Measurements from ENCODE around the gene PDAP1.

DNA sequence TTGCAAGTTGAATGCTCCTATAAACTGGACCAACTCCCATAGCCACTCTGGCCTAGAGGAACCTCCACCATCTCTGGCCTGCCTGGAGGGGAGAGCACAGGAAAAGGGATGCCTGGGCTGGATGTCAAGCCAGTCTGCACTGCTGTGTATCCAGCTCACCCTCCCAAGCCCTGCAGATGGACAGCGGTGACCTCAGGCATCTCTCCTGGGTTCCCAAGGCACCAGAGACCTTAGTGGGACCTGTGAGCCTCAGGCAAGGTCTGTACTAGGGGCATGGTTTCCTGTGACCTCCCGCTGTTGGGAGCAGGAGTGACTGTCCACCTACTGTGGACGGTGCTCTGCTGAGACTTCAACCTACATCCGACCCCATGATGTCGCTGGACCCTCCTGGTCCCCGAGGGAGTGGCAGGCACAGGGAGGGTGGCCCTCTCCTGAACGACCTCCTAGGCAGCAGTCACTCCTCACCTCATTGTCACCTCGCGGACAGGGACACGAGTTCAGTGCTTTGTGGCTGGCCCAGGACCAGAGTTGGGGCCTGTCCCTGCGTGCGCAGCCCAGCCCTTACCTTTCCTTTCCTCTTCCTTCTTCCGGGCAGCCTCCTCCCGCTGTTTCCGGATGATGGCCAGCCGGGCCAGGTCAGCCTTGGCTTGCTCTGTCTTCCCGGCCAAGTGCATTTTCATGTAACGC lies 11.0 kb downstream of the PDAP1 start:
- TF ChIP-seq, protein P1, sequence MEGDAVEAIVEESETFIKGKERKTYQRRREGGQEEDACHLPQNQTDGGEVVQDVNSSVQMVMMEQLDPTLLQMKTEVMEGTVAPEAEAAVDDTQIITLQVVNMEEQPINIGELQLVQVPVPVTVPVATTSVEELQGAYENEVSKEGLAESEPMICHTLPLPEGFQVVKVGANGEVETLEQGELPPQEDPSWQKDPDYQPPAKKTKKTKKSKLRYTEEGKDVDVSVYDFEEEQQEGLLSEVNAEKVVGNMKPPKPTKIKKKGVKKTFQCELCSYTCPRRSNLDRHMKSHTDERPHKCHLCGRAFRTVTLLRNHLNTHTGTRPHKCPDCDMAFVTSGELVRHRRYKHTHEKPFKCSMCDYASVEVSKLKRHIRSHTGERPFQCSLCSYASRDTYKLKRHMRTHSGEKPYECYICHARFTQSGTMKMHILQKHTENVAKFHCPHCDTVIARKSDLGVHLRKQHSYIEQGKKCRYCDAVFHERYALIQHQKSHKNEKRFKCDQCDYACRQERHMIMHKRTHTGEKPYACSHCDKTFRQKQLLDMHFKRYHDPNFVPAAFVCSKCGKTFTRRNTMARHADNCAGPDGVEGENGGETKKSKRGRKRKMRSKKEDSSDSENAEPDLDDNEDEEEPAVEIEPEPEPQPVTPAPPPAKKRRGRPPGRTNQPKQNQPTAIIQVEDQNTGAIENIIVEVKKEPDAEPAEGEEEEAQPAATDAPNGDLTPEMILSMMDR (conservative IDR thresholded peaks at IDR 0.05; ENCODE audit: low read length) = no peak
- TF ChIP-seq EZH2phosphoT487 (IDR thresholded peaks at IDR 0.05; ENCODE audit: borderline replicate concordance) = no peak

All from Loucy (cell line).